HG02870 (cell line): Measurements from ENCODE around the gene FAM83D.
A peak's percentile ranks its signal among the peaks of the same experiment; 100 is the strongest.
"Not testable (repeated sequence)": the region's sequence is repeated elsewhere in the genome, so short reads cannot be mapped to it uniquely, and the experiment has no call there.

Source experiments
- ATAC-seq: cut with Tn5 transposase; IDR thresholded peaks from one replicate; pipeline ENCODE4 v1.9.1; 2021; ENCODE audit warnings: mild to moderate bottlenecking, moderate library complexity; ENCODE audit not compliant: unreplicated experiment

The FAM83D gene

DNA sequence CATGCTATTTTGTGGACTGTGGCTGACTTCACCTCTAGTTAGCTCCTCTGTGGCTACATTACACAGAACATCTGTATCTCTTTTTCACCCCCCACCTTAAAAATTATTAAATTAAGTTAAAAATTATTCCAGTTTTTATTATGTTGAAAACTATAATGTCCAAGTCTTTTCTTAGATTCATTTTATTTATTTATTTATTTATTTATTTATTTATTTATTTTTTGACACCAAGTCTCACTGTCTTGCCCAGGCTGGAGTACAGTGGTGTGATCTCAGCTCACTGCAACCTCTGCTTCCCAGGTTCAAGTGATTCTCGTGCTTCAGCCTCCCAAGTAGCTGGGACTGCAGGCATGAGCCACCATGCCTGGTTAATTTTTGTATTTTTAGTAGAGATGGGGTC, 70.6 kb downstream of the FAM83D start:
- ATAC-seq: not testable (repeated sequence)

DNA sequence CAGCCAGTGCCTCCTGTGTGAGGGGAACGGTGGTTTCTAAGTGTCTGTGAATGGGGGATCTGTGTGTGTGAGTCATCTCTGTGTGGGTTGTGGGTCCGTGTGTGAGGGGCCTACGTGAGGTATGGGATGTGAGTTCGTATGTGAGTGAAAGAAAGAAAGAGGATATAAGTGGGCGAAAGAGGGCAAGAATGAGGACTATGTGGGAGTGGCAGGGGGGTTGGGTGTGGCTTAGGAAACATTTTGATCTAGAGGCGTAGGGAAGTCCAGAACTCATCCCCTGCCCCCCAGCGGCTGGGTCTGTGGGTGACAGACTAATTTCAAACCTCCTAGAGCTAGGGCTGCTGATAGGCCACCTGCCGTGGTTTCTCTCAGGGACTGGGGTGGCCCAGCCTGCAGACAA, 71.4 kb downstream of the FAM83D start:
- peak; percentile 89 for ATAC-seq

DNA sequence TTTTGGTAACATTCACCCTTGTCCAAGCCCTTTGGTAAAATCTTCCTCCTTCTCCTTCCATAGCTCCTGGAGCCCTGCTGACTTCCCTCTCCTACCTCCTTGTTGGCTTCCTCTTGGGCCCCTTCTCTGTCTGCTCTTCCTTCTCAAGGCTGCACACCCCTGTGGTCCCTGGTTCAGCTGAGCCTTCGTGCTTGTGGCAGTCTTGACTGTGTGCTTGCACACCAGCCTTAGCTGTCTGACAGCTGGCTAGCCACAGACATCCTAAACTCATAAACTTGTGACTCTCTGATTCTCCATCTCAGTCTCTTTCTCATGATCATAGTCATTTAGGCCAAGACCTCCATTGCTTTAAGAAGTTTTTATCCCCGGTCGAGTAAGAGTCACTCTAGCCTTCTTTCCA, 73.0 kb downstream of the FAM83D start:
- no peak for ATAC-seq

DNA sequence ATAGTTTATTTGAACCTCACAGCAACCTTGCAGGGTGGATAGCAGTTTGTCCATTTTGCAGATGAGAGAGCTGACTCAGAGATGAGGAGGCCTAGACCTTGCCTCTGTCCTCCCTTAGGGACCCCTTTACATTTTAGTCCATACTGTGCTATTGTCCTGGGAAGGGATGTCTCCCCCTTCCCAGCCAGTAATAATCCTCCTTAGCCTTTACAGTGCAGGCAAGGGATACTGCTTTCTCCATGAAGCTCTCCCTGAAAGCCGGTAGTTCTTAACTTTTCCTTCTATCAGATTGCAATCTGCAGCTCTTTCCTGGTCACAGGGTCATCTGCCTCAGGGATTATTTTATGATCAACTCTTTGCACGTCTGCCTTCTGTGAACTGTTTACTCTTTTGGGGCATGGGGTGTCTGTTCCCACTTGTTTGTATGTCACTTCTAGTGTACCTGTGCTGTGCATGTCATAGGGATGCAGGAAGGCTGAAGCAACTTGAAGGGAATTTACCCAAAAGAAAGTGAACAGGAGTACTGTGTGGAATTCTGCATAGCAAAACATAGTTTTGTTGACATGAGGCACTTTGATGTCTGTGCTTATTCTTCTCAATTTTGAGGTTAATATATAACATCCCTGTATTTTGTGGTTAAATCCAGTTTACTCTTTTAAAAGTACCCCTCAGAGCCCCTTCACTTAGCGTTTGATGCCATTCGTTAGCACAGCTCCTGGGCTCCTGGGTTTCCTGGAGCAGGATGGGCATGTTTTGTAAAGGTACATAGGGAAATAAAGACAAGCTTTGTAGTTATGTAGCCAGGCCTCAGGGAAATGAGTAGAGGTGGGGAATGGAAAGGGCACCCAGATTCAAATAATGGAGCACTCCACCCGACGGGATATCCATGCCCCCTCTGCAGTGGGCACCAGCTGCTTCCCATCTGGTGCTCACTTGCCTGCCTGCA, 74.0 kb downstream of the FAM83D start:
- no peak for ATAC-seq
